Putamen (tissue), 1 donor: ENCODE measurements around the gene ZNF784.

Source experiments
- DNase-seq: peaks from one replicate; pipeline ENCODE4 v3.0.0-alpha.2; 2016; ENCODE audit warnings: low spot score

The ZNF784 gene

GRCh38 chr19:55644191-55644833 lies 19.9 kb upstream of the ZNF784 start:
- DNase-seq = no peak

- DNase-seq = no peak
These were observed 19.5 kb upstream of the ZNF784 start for GRCh38 chr19:55643887-55644176.

DNA sequence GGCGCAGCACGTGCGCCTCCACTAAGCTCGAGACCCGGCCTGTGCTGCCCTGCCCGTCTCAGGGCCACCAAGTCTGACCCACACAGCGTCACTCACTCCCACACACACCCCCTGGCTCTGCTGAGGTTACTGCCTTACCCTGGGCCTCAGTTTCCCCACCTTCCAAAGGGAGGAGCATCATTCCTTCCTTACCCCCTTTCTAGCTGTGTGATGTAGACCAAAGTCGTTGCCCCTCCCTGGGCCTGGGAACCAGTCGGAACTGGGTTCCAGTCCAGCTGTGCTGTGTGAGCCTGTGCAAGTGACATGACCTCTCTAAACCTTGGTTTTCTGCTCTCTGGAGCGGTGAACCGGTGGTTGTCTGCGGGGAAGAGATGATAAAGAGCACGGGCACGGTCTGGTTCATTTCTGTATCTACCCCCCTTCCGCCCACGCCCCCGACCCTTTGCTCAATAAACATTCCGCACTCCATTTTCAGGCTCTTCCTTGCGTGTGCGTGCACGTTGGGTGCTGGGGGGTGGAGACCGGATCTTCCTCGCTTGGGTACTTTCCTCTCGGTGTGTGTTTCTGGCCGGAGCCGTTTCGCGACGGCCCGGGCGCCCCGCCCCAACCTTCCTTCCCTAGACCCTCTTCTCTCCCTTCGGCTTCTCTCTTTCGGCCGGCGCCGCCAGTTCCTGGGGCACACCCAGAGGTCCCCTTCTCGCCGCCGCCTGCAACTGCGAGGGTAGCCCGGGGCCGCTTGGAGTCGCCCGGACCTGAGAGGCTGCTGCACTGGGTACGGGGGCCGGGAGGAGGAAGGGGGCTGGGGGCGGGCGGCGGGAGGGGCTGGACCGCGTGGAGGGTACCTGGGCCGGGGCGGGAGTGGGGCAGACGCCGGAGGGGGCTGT lies 18.9 kb upstream of the ZNF784 start, which contains the start of gene ZNF581:
ZNF581 (plus strand) TSS at position 647 of the 884 bp plus-strand sequence. CDS start 923 bp downstream, outside the sequence.
- DNase-seq = peak; percentile 67

DNA sequence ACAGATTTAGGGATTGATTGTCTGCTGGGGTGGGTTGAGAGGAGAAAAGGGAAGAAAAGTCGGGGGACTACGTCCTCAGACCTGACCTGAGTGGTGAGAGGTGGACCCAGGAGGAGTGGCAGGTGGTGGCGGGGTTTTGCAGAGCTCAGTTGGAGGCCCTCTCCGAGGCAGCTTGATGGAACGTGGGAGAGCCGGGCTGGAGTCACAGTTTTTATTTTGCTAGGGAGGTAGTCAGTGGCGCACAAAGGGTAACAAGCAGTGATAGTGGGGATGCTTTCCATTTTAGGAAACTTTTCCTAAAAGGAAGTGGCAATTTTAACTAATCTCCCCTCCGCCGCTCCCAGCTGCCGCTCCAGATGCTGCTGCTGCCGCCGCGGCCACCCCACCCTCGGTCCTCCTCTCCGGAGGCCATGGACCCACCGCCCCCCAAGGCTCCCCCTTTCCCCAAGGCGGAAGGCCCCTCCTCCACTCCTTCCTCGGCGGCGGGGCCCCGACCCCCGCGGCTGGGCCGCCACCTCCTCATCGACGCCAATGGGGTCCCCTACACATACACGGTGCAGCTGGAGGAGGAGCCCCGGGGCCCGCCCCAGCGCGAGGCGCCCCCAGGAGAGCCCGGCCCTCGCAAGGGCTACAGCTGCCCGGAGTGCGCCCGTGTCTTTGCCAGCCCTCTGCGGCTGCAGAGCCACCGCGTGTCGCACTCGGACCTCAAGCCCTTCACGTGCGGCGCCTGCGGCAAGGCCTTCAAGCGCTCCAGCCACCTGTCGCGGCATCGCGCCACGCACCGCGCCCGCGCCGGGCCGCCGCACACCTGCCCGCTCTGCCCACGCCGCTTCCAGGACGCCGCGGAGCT lies 18.0 kb upstream of the ZNF784 start:
- DNase-seq = no peak

DNA sequence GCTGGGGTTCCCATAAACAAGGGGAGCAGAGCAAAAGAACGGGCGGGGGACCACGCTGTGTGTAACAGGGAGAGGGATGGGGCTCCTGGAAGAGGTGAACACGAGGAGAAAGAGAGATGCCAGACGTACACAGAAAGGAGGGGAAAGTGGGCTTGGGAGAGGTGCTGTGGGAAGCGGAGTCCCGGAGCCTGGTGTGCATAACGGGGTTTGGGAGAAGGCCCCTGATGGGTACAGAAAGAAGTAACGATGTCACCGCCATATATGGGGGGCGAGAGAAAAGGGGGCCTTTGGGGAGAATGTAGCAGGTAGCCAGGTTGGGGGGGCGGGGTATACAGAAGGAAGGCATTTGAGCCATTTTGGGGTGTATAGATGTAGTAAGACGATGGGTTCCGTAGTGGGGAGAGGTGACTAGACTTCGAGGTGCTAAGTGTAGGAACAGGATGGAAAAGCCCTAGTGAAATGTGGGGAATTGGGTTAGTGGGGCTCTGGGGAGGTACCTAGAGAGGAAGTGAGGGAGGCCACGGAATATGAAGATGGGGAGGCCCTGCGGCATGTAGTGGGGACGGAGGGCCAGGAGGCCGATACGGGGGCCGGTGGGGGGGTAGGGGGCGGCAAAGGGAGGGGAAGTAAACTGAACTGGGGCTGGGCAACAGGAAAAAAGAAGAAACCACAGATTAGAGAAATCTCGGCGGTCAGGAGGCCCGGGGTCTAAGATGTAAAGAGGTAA lies 17.2 kb upstream of the ZNF784 start:
- no peak for DNase-seq

GRCh38 chr19:55640577-55641425 lies 16.4 kb upstream of the ZNF784 start, which contains the start of gene ZNF580:
ZNF580 (plus strand) TSS chr19:55641002; CDS start chr19:55642509, 1,507 bp downstream.
- DNase-seq = no peak

DNA sequence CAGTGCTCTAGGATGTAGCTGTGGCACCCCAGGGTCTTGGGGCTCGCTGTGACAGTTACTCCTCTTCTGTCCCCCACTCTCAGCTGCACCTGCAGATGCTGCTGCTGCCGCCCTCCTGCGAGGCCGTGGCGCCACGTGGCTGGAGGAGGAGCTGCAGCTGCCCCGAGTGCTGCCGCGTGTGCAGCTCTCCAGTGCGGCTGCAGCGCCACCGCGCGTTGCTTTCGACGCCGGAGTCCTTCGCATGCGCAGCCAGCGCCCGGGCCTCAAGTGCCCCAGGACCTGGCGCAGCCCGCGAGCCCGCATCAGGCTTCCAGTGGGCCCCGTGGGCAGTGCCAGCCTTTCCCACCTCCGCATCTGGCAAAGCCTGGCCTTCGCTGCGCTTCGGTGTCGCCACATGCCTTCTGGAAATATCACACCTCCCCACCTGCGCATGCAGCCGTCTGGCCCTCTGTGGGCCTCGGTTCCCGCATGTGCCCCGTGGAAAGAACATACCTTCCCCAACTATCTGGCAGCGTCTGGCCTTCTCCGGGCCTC lies 15.7 kb upstream of the ZNF784 start:
- DNase-seq = no peak

DNA sequence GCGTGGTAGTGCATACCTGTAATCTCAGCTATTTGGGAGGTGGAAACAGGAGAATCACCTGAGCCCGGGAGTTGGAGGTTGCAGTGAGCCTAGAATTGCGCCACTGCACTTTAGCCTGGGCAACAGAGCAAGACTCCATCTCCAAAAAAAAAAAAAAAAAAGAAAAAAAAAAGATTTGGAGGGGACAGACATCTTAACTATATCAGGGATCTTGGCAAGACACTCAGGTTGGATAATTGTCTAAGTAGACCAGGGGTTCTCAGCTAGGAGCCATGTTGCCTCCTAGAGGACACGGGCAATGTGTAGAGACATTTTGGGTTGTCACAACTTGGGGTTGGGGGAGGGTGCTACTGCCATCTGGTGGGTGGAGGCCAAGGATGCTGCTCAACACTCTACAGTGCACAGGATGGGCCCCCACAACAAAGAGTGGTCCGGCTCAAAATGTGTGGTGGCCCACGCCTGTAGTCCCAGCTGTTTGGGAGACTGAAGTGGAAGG lies 14.5 kb upstream of the ZNF784 start:
- DNase-seq = no peak

DNA sequence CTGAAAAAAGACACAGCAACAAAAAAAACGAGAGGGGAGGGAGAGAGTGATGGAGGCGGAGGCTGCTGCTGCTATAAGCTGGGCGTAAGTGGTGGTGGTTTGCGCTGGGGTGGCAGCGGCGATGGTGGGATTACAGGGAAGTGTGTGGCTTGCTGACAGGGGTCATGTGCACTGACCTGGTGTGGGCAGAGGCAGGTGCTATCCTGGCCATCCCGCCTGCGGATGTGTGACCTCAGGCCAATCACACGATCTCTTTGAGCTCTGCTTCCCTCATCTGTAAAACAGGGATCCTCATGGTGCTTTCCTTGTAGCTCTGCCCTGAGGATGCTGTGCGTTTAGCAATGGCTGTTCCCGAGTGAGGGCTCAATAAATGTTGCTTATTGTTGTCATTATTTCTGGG lies 13.2 kb upstream of the ZNF784 start:
- DNase-seq = no peak

DNA sequence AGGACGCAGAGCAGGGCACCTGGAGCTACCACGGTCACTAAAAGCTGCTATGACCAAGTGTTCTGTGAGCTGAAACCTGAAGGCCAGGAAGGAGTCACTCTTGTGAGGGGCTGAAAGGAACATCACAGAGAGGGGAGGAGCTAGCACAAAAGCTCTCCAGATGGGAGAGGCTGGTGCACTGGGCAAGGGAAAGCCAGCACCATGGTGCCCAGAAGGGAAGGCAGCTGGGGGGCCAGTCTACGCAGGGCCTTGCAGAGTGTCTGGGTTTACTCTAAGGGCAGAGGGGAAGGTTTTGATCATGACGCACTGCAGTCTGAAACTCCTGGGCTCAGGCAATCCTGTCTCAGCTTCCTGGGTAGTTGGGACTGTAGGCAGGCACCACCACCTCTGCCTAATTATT lies 12.4 kb upstream of the ZNF784 start:
- no peak for DNase-seq

DNA sequence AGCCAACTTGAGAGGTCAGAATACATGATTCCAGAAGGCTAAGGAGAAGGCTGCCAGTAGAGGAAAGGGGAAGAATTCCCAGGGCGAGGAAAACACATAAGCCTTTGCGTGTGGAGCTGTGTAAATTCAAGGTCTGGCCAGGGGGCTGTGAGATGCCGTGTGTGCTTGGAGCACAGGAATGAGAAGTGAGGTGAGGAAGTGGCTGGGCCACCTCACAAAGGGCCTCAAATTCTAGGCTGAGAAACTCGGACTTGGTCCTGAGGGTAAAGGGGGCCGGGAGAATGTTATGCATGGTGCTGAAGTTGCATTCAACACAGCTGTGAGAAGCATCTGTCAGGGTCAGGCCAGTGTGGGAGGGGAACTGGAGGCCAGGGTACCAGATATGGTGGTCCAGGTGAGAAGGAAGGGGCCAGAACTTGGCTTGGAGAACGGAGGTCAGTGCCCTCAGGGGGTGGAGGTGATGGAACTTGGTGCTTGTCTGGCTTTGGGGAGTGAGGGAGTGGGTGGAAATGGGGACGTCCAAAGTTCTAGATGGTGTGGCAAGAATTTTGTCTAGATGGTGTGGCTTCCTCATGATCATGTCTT lies 11.6 kb upstream of the ZNF784 start:
- no peak for DNase-seq

DNA sequence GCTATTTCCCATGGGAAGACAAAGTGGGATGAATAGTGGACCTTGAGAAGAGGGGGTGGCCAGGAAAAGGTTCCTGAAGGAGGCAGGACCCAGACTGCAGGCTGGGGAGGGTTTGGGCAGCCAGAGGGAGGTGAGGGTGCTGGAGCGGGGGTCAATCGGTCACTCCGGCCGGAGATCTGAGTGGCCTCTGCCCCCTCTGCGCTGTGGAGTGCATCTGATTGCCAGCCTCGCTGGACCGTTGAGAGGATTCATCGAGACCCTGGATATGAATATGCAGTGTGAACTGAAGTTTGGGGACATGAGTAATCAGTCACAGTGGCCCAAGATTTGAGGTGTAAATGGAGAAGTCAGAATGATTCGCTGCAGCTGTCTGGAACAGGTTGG lies 11.0 kb upstream of the ZNF784 start:
- DNase-seq = no peak

- no peak for DNase-seq
These were observed 9.5 kb upstream of the ZNF784 start for GRCh38 chr19:55633861-55634260.

GRCh38 chr19:55632463-55632834 lies 8.1 kb upstream of the ZNF784 start:
- DNase-seq = peak; percentile 86

DNA sequence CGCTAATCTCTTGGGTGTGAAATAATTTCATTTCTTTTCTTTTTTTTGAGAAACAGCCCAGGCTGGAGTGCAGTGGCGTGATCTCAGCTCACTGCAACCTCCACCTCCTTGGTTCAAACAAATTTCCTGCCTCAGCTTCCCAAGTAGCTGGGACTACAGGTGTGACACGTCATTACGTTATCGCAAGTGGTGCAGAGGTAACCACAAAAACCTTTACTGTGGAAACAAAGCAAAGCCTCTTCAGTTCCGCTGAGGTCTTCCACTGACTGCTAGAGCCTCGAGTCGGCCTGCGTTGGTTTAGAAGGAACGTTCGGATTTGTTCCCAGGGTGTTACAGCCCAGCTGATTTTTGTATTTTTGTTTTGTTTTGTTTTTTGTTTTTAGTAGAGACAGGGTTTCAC lies 2.0 kb upstream of the ZNF784 start:
- DNase-seq = no peak

GRCh38 chr19:55625004-55625326 lies 599 bp upstream of the ZNF784 start:
- no peak for DNase-seq

DNA sequence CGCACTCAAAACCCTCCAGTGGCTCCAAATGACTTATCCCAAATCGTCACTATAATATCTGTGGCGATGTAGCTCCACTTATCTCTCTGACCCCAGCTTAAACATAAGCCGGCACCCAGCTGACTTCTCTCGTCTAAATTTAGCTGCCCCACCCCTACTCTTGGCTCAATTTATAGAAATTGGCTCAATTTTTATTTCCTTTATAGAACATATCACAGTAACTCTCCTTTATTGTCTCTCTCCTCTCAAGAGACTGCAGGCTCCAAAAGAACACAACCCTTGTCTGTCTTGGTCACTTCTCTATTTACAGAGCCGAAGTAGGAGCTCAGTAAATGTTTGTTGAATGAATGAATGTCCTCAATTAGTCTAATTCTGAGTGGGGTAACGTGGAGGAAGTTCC lies 805 bp downstream of the ZNF784 start:
- no peak for DNase-seq

DNA sequence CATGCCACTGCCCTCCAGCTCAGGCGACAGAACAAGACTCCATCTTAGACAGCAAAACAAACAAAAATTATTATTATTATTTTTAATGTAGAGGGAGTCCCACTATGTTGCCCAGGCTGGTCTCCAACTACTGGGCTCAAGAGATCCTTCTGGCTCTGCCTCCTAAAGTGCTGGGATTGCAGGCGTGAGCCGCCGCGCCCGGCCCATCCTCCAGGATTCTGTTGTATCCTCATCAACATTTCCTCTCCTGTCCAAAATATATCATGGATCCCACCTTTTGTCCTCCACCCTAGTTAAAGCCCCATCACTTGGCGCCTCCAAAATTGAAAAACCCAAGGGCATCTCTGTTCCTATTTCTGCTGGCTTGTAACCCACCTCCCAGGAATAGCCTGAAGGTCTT lies 1.2 kb downstream of the ZNF784 start:
- no peak for DNase-seq

DNA sequence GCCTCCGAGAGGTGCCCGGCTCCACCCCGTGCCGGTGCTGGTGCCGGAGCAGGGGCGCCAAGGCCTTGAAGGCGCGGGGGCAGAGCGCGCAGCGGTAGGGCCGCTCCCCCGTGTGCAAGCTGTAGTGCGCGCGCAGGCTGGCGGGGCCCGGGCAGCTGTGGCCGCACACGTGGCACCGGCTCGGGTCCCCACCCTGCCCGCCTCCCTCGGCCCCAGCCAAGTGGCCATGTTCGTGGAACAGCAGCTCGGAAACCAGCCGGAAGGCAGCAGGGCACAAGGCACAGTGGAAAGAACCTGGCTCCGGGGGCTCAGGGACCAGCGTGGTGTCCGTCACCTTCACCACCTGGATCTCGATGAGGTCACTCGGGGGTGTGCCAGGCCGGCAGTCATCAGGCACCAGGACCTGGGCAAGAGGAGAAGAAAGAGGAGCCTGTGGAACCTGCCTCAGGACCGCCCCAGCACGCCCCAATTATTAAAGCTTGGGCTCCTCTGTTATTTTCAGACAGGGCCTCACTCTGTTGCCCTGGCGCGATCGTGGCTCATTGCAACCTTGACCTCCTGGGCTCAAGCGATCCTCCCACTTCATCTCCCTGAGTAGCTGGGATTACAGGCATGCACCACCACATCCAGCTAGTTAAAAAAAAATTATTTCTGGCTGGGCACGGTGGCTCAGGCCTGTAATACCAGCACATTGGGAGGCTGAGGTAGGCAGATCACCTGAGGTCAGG lies 2.0 kb downstream of the ZNF784 start:
- DNase-seq = no peak
